Measurements from ENCODE around the gene ENDOU.

The ENDOU gene

GRCh38 chr12:47757364-47757839 lies 32.1 kb upstream of the ENDOU start:
- DNase-seq, result no peak

DNA sequence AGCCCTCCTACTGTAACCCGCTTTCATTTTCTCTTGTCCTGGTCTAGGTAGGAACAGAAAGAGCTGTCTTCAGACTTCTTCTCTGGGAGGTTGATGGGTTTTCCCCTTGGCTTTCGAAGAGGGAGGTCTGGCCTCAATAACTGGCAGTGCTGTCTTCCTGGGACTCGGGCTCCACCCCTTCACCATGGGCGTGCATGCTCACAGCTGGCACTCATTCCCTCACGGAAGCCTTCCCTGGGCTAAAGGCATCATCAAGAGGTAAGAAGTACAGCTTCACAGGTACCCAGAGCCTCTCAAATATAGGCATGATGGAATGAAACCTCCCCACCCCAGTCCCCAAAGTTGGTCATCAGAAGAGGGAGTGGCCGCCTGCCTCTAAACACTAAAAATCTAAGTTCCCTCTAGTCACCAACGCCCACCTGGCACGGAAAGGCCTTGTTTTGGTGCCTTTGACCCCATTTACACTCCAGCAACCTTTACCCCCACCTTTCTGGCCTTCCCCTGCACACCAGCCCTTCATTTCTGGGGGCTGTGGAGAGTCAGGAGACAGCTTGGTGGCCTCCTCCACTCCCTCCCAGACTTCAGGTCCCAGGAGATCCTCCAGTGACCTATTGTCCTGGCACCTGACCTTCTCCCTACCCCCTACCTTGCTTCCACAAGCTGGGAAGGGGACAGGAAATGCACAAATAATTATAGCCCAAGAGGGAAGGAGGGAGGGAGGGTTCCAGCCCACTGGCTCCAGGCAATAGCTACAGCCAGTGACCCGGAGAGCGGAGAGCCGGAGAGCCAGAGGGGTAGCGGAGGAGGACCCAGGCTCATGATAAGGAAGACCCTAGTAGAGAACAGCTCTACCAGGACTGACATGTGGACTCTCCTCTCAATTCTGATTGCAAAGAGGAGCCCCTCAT lies 30.6 kb upstream of the ENDOU start:
- DNase-seq, result no peak

- DNase-seq, result no peak
Observed at GRCh38 chr12:47754881-47755280, 29.6 kb upstream of the ENDOU start.

GRCh38 chr12:47754126-47754525 lies 28.8 kb upstream of the ENDOU start:
- DNase-seq, result no peak

GRCh38 chr12:47753021-47754001 lies 28.0 kb upstream of the ENDOU start:
- no peak for DNase-seq

GRCh38 chr12:47752552-47752951 lies 27.3 kb upstream of the ENDOU start:
- DNase-seq, result no peak

- DNase-seq, result no peak
Observed at GRCh38 chr12:47752121-47752520, 26.8 kb upstream of the ENDOU start.

GRCh38 chr12:47751561-47751960 lies 26.3 kb upstream of the ENDOU start:
- DNase-seq, result peak in 1 of 2 experiments; percentile 52

GRCh38 chr12:47750916-47751470 lies 25.7 kb upstream of the ENDOU start:
- DNase-seq, result no peak

GRCh38 chr12:47750229-47750798 lies 25.0 kb upstream of the ENDOU start:
- DNase-seq, result no peak

GRCh38 chr12:47748899-47749298 lies 23.6 kb upstream of the ENDOU start:
- no peak for DNase-seq

DNA sequence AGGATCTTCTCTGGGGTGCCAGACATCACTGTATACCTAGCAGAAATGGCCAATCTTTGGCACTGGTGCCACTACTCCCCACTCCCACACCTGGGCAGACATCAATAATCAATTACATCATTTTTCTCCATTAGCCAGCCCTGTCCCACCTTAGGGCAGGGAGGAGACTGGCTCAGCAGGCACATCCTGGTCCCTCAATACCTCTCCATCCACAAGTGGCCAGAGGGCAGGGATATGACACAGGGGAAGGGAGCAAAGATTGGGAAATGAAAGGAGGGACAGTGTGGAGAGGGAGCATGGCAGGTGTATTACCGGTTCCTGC lies 23.2 kb upstream of the ENDOU start:
- DNase-seq, result no peak

DNA sequence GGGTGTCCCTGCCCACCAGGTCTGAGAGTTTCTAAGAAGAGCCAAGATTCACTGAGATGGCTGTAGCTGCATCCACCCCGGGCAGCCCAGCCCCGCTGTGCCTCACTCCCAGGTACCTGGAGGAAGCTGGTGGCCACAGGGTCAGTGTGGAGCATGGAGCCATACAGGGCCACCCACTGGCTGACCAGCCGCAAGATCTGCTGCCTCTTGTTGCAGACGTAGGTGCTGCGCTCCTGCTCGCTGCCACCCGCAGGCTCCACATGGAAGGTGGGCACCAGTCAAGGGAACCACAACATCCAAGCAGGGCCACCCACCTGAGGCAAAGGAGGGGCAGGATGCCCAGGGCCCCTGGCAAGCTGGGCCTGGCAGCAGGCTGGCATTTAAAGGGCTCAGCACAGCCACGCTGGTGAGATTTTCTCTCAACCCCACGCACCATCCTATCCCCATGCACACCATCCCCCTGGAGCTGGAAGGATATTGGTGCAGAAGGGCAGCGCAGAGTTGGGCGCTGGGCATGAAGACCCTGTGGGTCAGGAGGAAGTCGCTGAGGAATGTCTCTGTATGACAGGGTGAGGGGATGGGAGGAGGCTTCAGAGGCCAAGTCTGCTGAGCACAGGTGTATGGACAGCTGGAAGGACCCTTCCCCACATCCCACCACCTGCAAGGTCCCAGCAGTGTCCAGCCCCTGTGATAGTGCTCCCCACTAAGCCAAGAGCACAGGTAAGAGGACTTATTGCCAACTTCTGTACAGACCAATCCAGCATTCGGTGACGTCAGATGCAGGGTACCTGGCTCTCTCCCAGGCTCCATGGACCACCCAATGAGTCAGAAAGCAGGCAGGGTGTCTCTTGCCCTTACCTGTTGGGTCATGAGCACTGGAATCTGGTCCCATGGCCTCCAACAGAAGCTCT lies 22.6 kb upstream of the ENDOU start:
- no peak for DNase-seq

GRCh38 chr12:47747126-47747525 lies 21.8 kb upstream of the ENDOU start:
- no peak for DNase-seq

- DNase-seq, result no peak
Observed at GRCh38 chr12:47746523-47746922, 21.2 kb upstream of the ENDOU start.

DNA sequence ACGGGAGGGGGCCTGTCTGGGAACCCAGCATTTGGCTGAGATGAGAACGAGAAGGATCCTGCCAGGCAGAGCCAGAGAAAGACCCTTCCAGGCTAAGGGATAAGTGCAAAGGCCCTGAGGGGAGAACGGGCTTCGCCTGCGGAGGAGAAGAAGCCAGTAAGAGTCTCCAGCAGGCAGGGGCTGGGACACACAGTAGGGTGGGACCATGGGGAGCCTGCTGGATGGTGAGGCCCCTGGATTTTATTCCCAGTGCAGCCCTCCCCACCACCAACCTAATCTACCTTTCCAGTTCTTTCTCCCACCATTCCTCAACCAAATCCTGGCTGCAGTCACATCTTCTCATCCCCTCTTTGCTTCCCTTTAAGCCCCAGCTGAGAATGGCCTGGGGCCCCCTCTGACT lies 20.8 kb upstream of the ENDOU start:
- no peak for DNase-seq

DNA sequence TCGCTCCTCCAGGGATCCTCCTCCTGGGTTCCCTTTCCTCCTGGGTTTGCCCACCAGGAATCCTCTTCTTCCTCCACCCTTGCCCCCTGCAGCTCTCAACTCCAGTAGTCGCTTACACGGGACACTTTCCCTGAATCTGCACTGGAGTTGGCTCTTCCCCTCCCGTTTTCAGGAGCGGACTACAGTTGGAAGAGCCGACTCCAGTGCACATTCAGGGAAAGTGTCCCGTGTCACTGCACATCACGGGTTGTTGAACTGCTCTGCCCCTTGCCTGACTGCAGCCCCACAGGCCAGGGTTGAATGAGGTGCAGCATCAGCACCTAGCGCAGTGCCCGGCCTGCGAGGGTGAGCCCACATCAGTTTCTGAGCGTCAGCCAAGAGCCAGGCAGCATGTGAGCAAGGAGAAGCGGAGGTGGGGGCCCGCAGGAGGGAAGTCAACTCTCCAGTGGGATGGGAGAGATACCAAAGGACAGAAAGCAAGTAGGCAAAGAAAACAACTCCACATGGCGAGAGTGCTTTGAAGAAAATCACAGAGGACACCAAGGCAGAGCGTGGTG lies 20.3 kb upstream of the ENDOU start:
- no peak for DNase-seq

DNA sequence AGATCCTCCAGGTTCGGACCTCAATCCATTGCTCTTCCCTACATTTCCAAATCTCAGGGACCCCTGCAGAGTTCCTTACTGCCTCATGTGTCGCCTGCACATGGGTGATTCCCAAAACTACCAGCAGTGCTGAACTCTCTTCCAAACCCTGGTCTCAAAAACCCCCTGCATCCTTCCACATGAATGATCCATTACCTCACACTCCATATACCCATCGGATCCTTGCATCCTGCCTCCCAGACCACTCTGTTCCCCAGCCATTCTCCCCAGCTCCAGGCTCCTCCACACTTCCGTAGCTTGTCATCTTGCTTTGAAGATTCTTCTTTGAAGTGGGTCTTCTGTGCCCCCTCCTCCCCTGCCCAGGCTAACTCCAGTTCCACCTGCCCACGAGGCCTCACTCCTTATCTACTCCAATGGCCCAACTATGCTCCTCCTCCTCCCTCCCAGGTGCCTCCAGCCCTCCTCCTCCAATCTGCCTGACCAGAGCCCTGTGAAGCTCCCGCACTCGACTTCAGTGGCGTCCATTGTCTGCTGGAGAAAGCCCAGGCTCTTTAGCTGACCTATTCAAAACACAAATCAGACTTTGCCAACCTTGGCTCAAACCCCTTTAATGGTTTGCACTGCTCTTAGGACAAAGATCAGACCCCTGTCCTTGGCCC lies 19.6 kb upstream of the ENDOU start:
- no peak for DNase-seq

DNA sequence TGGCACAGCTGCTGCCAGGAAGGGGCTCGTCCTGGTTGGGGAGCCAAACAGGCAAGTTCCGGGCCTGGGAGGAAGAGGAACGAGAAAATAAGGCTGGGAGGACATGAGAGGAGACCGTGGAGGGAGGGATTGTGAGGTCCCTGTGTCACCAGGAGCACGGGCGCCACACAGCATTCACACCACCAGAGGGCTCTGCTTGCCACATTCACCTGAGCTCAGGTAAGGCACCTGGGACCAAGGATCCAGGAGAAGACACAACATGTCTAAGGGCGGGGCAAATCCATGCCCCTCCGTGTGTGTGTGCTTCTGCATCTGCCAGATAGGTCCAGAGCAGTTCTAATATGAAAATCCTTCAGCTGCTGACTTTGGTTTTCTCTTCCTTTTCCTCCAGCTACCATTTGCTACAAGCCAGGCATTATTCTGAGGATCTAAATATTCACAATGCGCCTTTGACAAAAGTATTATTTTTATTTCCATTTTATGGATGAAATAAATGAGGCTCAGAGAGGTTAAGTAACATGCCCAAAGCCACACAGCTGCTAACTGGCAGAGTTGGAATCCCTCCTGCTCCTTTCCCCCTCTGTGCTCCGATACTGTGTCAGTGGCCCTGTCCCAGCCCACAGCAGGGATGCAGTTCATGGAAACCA lies 18.8 kb upstream of the ENDOU start:
- peak in 1 of 2 experiments; percentile 41 for DNase-seq

DNA sequence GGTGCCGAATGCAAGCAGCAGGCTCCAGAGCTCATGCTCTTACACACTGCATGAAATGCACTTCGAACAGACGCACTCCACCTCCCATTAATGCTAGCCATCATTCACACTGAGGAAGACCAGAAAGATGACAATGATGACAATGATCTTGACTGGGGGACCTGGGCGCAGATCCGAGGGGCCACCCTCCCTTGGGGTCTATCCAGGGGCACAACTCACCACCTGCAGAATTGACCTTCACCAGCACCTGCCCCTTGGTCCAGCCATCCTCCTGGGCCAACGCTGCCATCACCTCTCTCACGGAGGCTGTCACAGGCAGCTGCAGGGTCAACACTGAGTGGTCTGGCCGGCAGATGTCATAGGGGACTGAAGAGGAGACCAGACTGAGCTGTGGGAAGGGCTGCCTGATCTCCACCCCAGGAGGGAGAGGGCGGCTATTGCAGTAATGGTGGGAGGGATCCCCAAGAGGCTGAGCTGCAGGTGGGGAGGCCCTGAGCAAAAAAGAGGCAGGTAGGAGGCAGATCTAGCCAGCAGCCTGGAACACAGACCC lies 18.1 kb upstream of the ENDOU start:
- DNase-seq, result peak; percentile 27 to 44
